GM18499 (cell line): Measurements from ENCODE around the gene KRTAP19-4.
"Not testable (repeated sequence)": the region's sequence is repeated elsewhere in the genome, so short reads cannot be mapped to it uniquely, and the experiment has no call there.

Source experiments
- ATAC-seq: cut with Tn5 transposase; IDR thresholded peaks from one replicate; pipeline ENCODE4 v1.9.1; 2021; ENCODE audit warnings: moderate number of reproducible peaks; ENCODE audit not compliant: insufficient read depth, unreplicated experiment

The KRTAP19-4 gene, protein sequence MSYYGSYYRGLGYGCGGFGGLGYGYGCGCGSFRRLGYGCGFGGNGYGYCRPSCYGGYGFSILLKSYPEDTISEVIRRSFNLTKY

DNA sequence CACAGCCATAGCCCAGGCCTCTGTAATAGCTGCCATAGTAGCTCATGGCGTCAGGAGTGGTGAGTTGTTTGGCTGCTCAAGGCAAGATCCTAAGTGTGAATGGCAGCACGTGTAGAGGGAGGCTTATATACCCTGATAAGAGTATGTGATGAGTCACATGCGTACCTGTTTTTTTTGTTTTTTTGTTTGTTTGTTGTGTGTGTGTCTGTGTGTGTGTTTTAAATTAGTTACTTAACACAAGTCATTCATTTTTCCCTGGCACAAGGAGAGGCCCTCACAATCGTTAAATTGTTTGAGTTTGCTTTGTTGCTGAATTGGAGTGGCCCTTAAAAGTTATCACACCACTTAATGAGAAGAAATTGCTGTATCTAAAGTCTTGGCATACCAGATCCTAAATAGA lies at the start of gene KRTAP19-4:
Gene KRTAP19-4 (minus strand): TSS at position 101 of the 400 bp plus-strand sequence. CDS start 55 bp downstream, at position 46.
- ATAC-seq: no peak

- ATAC-seq: no peak
These were observed 44.8 kb upstream of the KRTAP19-4 start, which contains the start of gene KRTAP19-6 for GRCh38 chr21:30541764-30542163. Gene KRTAP19-6 (minus strand): TSS chr21:30541864. CDS start chr21:30541833, 31 bp downstream.

DNA sequence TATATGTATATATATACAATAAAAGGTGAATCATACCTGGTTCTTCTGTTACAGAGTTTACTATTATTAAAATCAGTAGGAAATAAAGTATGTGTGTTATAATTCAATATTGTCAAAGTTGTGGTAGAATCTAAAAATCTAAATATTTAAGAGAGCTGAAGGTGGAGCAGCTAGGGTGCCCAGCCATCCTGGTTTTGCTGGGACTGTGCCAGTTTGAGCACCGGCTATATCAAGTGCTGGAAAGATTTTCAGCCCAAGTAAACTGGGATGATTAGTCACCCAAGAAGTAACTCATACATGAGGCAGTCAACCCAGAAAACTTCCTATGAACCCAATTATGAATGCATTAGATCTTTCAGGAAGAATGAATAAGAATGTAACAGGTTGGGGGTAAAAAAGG lies 21.9 kb upstream of the KRTAP19-4 start:
- no peak for ATAC-seq

DNA sequence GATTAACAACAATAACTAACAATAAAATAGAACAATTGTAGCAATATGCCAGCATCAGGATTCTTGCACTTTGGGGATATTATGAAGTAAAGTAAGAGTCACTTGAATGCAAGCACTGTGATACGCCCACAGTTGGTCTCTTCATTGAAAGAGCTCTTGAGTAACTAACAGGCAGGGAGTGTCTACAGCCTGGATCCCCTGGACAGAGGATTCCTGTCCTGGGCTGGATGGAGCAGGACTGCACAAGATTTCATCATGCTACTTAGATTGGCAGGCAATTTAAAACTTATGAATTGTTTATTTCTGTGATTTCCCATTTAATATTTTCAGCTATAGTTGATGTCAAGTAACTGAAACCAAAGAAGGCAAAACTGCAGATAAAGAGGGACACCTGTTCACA lies 18.7 kb upstream of the KRTAP19-4 start:
- ATAC-seq: no peak

DNA sequence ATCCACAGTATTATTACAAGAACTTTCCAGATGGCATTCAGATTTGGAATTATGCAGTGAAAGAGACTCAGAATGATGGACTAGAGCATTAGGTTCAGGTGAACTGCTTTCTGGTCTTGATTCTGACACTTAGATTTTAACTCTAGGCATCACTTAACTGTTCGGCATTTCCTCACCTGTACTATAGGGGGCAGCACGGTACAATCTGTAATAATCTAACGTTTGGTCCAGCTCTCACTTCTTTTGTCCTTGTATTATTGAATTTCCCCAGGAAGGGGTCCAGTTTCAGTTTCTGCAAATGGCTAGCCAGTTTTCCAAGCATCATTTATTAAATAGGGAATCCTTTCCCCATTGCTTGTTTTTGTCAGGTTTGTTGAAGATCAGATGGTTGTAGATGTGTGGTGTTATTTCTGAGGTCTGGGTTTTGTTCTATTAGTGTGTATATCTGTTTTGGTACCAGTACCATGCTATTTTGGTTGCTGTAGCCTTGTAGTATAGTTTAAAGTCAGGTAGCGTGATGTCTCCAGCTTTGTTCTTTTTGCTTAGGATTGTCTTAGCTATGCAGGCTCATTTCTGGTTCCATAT lies 8.7 kb upstream of the KRTAP19-4 start:
- not testable (repeated sequence) for ATAC-seq

- no peak for ATAC-seq
These were observed 5.1 kb upstream of the KRTAP19-4 start, which contains the start of gene KRTAP19-5 for GRCh38 chr21:30502041-30502440. Gene KRTAP19-5 (minus strand): TSS chr21:30502141. CDS start chr21:30502090, 51 bp downstream.

GRCh38 chr21:30491963-30492428 lies 5.0 kb downstream of the KRTAP19-4 start, which contains the start of gene KRTAP19-3:
Gene KRTAP19-3 (minus strand): TSS chr21:30492013. CDS start chr21:30491957, 56 bp downstream.
- ATAC-seq: no peak

GRCh38 chr21:30487336-30487735 lies 9.6 kb downstream of the KRTAP19-4 start, which contains the start of gene KRTAP19-2:
Gene KRTAP19-2 (minus strand): TSS chr21:30487436. CDS start chr21:30487348, 88 bp downstream.
- no peak for ATAC-seq

DNA sequence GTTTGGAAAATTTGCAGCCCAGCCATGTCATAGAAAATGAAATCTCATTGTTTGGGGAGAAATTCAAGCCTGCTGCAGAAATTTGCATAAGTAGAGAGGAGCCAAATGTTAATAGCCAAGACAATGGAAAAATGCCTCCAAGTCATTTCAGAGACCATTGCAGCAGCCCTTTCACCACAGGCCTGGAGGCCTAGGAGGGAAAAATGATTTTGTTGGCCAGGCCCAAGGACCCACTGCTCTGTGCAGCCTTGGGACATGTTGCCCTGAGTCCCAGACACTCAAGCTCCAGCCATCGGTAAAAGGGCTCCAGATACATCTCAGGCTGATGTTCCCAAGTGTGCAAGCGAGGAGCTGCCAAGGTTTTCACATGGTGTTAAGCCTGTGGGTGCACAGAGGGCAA lies 10.8 kb downstream of the KRTAP19-4 start:
- ATAC-seq: no peak

DNA sequence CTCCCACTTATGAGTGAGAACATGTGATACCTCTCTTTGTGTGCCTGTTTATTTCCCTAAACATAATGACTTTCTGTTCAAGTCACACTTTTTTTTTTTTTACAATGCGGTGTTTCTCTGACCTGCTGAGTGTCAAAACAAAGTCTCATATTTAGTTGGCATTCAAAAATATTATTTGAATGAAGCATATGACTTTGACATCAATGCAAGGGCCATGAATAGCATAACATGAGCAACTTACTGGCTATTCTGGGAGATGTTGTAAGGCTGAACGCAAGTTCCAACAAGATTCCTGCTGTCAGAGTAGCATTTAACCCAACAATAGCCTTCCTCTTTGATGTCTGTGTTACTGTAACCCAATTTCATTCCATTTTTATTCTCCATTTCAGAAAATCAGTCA lies 14.8 kb downstream of the KRTAP19-4 start:
- no peak for ATAC-seq

GRCh38 chr21:30480145-30480544 lies 16.8 kb downstream of the KRTAP19-4 start, which contains the start of gene KRTAP19-1:
Gene KRTAP19-1 (minus strand): TSS chr21:30480367. CDS start chr21:30480317, 50 bp downstream.
- ATAC-seq: no peak

DNA sequence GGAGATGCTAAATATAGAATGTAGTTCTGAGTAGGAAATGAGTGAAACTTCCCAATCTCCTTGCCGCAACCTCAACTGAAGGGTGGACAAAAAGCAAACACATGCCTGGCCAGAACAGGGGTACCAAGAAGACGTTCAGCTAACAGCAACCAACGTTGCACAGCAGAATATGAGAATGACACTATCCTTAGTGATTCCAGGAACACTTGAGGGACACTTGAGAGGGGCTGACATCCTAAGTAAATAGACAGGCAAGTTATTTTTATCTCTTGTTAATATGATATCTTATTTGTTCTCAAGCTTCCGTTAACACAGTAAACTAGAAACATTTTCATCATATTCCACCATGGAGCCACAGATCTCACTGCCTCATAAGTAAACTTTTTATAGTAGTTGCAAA lies 17.7 kb downstream of the KRTAP19-4 start:
- no peak for ATAC-seq

DNA sequence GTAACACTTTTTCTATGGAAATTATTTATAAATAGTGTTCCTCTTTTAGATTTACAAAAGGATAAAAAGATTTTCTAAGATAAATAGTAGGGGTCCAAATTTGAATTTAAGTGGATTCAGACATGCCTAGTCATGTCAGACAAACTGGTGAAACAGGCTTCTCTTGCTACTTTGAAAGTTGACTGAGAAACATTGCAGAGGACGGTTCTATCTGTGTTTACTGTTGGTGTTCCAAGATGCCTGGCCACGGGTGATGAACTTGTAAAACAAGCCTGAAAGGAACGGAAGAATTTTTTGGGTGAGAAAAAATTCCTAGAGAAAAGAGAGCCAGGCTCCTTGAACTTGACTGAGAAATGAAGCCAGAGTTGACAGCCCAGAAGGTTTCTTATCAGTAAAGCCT lies 19.0 kb downstream of the KRTAP19-4 start:
- no peak for ATAC-seq

- no peak for ATAC-seq
These were observed 27.9 kb downstream of the KRTAP19-4 start for GRCh38 chr21:30468900-30469714.

GRCh38 chr21:30463713-30464112 lies 33.3 kb downstream of the KRTAP19-4 start:
- no peak for ATAC-seq

DNA sequence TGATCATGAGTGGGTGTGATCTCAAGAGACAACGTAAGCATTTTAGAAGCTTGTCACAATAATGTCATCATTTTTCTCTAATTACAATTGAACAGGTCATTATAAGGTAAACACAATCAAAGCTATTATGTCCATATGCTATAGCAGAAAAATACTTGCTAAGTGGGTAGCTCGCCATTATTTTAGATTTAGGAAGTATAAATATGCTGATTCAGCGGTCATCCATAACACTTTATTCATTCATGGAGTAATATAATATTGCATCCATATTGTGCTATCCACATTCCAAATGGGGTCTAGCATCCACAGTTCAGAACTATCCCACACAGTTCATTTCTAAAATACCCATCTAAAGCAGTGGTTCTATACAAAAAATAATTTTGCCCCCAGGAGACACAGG lies 48.5 kb downstream of the KRTAP19-4 start:
- no peak for ATAC-seq

DNA sequence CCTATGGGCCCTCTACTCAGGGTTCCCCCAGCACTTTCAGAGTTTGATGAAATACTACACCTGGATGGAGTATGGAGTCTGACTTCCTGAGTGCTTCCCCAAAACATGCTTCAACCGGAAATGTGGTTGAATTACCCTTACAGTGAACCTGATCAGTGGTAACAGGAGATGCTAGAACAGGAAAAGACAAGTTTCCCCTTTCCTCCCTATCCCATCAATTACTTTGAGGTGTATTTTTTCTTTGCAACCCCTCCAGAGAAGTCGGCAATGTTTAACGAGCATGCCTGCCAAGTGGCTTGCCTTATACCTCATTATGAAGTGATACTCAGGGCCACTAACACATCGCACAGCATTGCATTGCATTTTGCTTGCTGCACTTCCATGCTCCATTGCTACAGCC lies 49.9 kb downstream of the KRTAP19-4 start:
- no peak for ATAC-seq
